ENCODE measurements around the gene BMP8B.
"Not testable (repeated sequence)": the region's sequence is repeated elsewhere in the genome, so short reads cannot be mapped to it uniquely, and the experiment has no call there.

The BMP8B gene

GRCh38 chr1:39779821-39780220 is 8.8 kb downstream of the BMP8B start:
- Histone ChIP-seq H3K4me1 (ENCODE audit: control insufficient read depth in 1 of 2, insufficient read depth in 2 of 2, low read length in 2 of 2) (peaks cover 4 to 5% of the 10 kb centered on the region in 2 donors), H3K27ac (ENCODE audit: low read depth, low read length) (no peak overlapping the region), H3K36me3 (ENCODE audit: control insufficient read depth in 1 of 2, insufficient read depth in 2 of 2, low read length in 2 of 2) (no peaks in the 10 kb centered on the region), H3K9me3 (ENCODE audit: control insufficient read depth in 1 of 2, low read length in 2 of 2) (no peaks in the 10 kb centered on the region), H3K4me3 (ENCODE audit: low read depth in 1 of 2, low read length in 2 of 2) (no peak overlapping the region), H3K9ac (ENCODE audit: low read depth in 1 of 2, low read length in 2 of 2) (no peak overlapping the region), H3K27me3 (ENCODE audit: control insufficient read depth in 1 of 2, insufficient read depth in 2 of 2, low read length in 2 of 2) (no peaks in the 10 kb centered on the region)

DNA sequence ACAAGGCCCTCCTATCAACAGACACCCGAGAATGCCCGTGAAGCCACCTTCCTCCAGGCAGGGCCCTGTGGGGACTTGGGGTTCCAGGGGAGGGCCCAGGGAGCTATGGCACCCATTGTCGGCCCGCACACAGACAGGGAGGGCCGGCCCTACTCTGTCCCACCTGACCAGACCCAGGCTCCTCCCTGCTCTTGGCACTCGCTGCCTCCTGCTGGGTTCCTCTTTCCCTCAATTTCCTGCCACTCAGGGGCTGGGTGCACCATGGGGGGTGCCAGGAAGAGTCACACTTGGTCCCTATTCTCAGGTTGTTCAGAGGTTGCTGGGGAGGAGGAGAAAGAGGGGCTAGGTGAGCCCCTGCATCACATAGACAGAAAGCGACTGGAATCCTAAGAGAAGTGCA is 9.5 kb downstream of the BMP8B start:
- peaks cover 4 to 5% of the 10 kb centered on the region in 2 donors for H3K4me1 ChIP-seq (ENCODE audit: control insufficient read depth in 1 of 2, insufficient read depth in 2 of 2, low read length in 2 of 2)
- no peak overlapping the region for H3K9ac ChIP-seq (ENCODE audit: low read depth in 1 of 2, low read length in 2 of 2)
- no peaks in the 10 kb centered on the region for H3K36me3 ChIP-seq (ENCODE audit: control insufficient read depth in 1 of 2, insufficient read depth in 2 of 2, low read length in 2 of 2)
- H3K4me3 ChIP-seq (ENCODE audit: low read depth in 1 of 2, low read length in 2 of 2): no peak overlapping the region
- H3K27me3 ChIP-seq (ENCODE audit: control insufficient read depth in 1 of 2, insufficient read depth in 2 of 2, low read length in 2 of 2): no peaks in the 10 kb centered on the region
- H3K27ac ChIP-seq (ENCODE audit: low read depth, low read length): no peak overlapping the region
- H3K9me3 ChIP-seq (ENCODE audit: control insufficient read depth in 1 of 2, low read length in 2 of 2): no peaks in the 10 kb centered on the region

DNA sequence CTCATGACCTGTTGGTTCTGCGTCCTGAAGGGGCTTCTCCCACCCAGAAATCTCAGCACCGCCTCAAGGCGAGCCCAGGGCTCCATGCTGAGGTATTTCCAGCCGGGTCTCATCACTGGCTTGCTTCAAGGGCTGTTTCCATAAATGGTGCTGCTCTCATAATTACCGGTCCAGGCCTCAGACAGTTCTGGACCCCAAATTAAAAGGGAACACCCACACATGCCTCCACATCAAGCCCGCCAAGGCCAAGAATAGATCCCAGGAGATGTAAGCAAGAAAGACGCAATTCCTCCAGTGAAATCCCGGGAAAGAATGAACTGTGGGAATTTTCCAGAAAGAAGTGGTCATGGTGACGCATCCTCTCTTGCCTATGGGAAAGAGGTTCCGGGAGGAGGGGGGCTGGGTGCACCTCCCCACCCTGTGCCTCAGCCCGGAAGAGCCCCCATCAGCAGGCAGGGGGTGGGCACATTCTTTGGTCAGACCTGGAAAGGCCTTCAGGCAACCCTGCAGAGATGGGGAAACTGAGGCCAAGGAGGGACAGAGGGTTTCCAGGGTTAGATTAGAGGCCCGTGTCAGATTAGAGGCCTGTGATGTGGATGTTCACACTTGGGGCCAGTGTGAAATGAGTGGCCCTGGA is 10.1 kb downstream of the BMP8B start:
- H3K27ac ChIP-seq (ENCODE audit: low read depth, low read length); H3K36me3 ChIP-seq (ENCODE audit: control insufficient read depth in 1 of 2, insufficient read depth in 2 of 2, low read length in 2 of 2); H3K4me1 ChIP-seq (ENCODE audit: control insufficient read depth in 1 of 2, insufficient read depth in 2 of 2, low read length in 2 of 2); H3K27me3 ChIP-seq (ENCODE audit: control insufficient read depth in 1 of 2, insufficient read depth in 2 of 2, low read length in 2 of 2); H3K9me3 ChIP-seq (ENCODE audit: control insufficient read depth in 1 of 2, low read length in 2 of 2); H3K9ac ChIP-seq (ENCODE audit: low read depth in 1 of 2, low read length in 2 of 2); H3K4me3 ChIP-seq (ENCODE audit: low read depth in 1 of 2, low read length in 2 of 2): not testable (repeated sequence)

DNA sequence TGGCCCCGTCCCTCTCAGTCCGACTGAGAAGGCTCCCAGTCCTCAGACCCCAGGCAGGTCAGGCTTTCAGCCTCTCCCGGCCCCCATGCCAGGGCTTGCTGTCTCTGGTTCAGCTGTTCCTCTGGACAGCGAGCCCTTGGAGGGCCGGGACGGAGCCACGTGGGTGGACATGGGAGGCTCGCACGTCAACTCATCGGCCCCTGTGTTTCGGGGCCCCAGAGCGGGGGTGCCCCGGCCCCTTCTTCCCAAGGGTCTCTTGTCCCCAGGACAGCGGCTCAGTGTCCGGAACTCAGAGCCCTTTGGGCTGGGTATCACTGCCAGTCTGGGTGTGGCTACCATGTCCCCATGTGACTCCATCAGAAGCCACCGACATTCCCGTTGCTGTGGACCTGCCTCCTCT is 10.8 kb downstream of the BMP8B start:
- H3K9ac ChIP-seq (ENCODE audit: low read depth in 1 of 2, low read length in 2 of 2); H3K27ac ChIP-seq (ENCODE audit: low read depth, low read length); H3K9me3 ChIP-seq (ENCODE audit: control insufficient read depth in 1 of 2, low read length in 2 of 2); H3K36me3 ChIP-seq (ENCODE audit: control insufficient read depth in 1 of 2, insufficient read depth in 2 of 2, low read length in 2 of 2); H3K4me3 ChIP-seq (ENCODE audit: low read depth in 1 of 2, low read length in 2 of 2); H3K4me1 ChIP-seq (ENCODE audit: control insufficient read depth in 1 of 2, insufficient read depth in 2 of 2, low read length in 2 of 2); H3K27me3 ChIP-seq (ENCODE audit: control insufficient read depth in 1 of 2, insufficient read depth in 2 of 2, low read length in 2 of 2): not testable (repeated sequence)

GRCh38 chr1:39777306-39777705 is 11.4 kb downstream of the BMP8B start:
- no peaks in the 10 kb centered on the region for H3K36me3 ChIP-seq (ENCODE audit: control insufficient read depth in 1 of 2, insufficient read depth in 2 of 2, low read length in 2 of 2)
- H3K27me3 ChIP-seq (ENCODE audit: control insufficient read depth in 1 of 2, insufficient read depth in 2 of 2, low read length in 2 of 2): no peaks in the 10 kb centered on the region
- peaks cover 4 to 5% of the 10 kb centered on the region in 2 donors for H3K4me1 ChIP-seq (ENCODE audit: control insufficient read depth in 1 of 2, insufficient read depth in 2 of 2, low read length in 2 of 2)
- H3K27ac ChIP-seq (ENCODE audit: low read depth, low read length): no peak overlapping the region
- no peak overlapping the region for H3K4me3 ChIP-seq (ENCODE audit: low read depth in 1 of 2, low read length in 2 of 2)
- no peaks in the 10 kb centered on the region for H3K9me3 ChIP-seq (ENCODE audit: control insufficient read depth in 1 of 2, low read length in 2 of 2)
- H3K9ac ChIP-seq (ENCODE audit: low read depth in 1 of 2, low read length in 2 of 2): no peak overlapping the region

- Histone ChIP-seq H3K4me1 (ENCODE audit: control insufficient read depth in 1 of 2, insufficient read depth in 2 of 2, low read length in 2 of 2) (peaks cover 4 to 5% of the 10 kb centered on the region in 2 donors), H3K9ac (ENCODE audit: low read depth in 1 of 2, low read length in 2 of 2) (no peak overlapping the region), H3K9me3 (ENCODE audit: control insufficient read depth in 1 of 2, low read length in 2 of 2) (no peaks in the 10 kb centered on the region), H3K36me3 (ENCODE audit: control insufficient read depth in 1 of 2, insufficient read depth in 2 of 2, low read length in 2 of 2) (no peaks in the 10 kb centered on the region), H3K27ac (ENCODE audit: low read depth, low read length) (no peak overlapping the region), H3K27me3 (ENCODE audit: control insufficient read depth in 1 of 2, insufficient read depth in 2 of 2, low read length in 2 of 2) (no peaks in the 10 kb centered on the region), H3K4me3 (ENCODE audit: low read depth in 1 of 2, low read length in 2 of 2) (no peak overlapping the region)
These were observed 11.8 kb downstream of the BMP8B start for GRCh38 chr1:39776886-39777285.

- no peak overlapping the region for H3K27ac ChIP-seq (ENCODE audit: low read depth, low read length)
These were observed 12.3 kb downstream of the BMP8B start for GRCh38 chr1:39776400-39776713.

DNA sequence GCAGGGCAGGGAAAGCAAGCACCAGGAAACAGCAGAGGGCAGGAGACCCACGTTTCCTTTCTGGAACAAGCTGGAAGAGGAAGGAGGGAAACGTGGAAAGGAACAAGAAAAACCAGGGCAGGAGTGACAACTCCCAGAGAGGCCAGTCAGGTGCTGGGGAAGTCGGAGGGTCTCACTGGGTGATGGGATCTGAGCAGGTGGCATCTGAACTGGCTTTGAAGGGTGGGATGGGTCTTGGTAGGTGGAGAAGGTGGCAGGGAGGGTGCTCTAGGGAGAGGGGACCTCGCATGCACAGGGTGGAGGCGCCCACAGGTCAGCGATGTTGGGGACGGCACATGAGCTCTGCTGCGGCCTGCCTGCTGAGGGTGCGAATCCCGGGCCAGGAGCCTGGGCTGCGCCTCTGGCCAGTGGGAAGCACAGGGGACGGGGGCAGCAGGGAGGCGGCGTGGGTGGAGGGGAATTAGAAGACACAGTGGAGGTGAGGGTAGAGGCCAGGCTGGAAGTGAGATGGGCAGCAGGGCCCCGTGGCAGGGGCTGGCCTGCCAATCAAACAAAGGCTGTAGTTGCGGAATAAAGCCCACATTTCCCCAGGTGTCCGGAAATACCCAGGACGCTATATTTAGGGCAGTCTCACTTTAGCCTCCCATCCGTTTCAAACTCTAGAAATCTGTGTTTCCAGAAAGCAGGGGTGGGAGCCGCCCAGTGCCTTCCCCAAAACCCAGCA is 12.8 kb downstream of the BMP8B start:
- H3K4me3 ChIP-seq (ENCODE audit: low read depth in 1 of 2, low read length in 2 of 2); H3K4me1 ChIP-seq (ENCODE audit: control insufficient read depth in 1 of 2, insufficient read depth in 2 of 2, low read length in 2 of 2); H3K27ac ChIP-seq (ENCODE audit: low read depth, low read length): not testable (repeated sequence)

More at GRCh38 chr1:39776400-39776713, 12.3 kb downstream of the BMP8B start:
- Histone ChIP-seq H3K4me1 (ENCODE audit: control insufficient read depth in 1 of 2, insufficient read depth in 2 of 2, low read length in 2 of 2) (peaks cover 4 to 5% of the 10 kb centered on the region in 2 donors), H3K27me3 (ENCODE audit: control insufficient read depth in 1 of 2, insufficient read depth in 2 of 2, low read length in 2 of 2) (no peaks in the 10 kb centered on the region), H3K9ac (ENCODE audit: low read depth in 1 of 2, low read length in 2 of 2) (no peak overlapping the region), H3K36me3 (ENCODE audit: control insufficient read depth in 1 of 2, insufficient read depth in 2 of 2, low read length in 2 of 2) (no peaks in the 10 kb centered on the region), H3K4me3 (ENCODE audit: low read depth in 1 of 2, low read length in 2 of 2) (no peak overlapping the region), H3K9me3 (ENCODE audit: control insufficient read depth in 1 of 2, low read length in 2 of 2) (no peaks in the 10 kb centered on the region)

GRCh38 chr1:39775141-39775540 is 13.5 kb downstream of the BMP8B start:
- H3K27ac ChIP-seq (ENCODE audit: low read depth, low read length); H3K27me3 ChIP-seq (ENCODE audit: control insufficient read depth in 1 of 2, insufficient read depth in 2 of 2, low read length in 2 of 2); H3K36me3 ChIP-seq (ENCODE audit: control insufficient read depth in 1 of 2, insufficient read depth in 2 of 2, low read length in 2 of 2); H3K4me1 ChIP-seq (ENCODE audit: control insufficient read depth in 1 of 2, insufficient read depth in 2 of 2, low read length in 2 of 2); H3K9me3 ChIP-seq (ENCODE audit: control insufficient read depth in 1 of 2, low read length in 2 of 2); H3K4me3 ChIP-seq (ENCODE audit: low read depth in 1 of 2, low read length in 2 of 2); H3K9ac ChIP-seq (ENCODE audit: low read depth in 1 of 2, low read length in 2 of 2): not testable (repeated sequence)

More for the DNA sequence above, 12.8 kb downstream of the BMP8B start:
- H3K27me3 ChIP-seq (ENCODE audit: control insufficient read depth in 1 of 2, insufficient read depth in 2 of 2, low read length in 2 of 2); H3K9ac ChIP-seq (ENCODE audit: low read depth in 1 of 2, low read length in 2 of 2); H3K9me3 ChIP-seq (ENCODE audit: control insufficient read depth in 1 of 2, low read length in 2 of 2); H3K36me3 ChIP-seq (ENCODE audit: control insufficient read depth in 1 of 2, insufficient read depth in 2 of 2, low read length in 2 of 2): not testable (repeated sequence)

GRCh38 chr1:39773369-39773979 is 15.2 kb downstream of the BMP8B start:
- not testable (repeated sequence) for H3K36me3 ChIP-seq (ENCODE audit: control insufficient read depth in 1 of 2, insufficient read depth in 2 of 2, low read length in 2 of 2); H3K27ac ChIP-seq (ENCODE audit: low read depth, low read length); H3K4me1 ChIP-seq (ENCODE audit: control insufficient read depth in 1 of 2, insufficient read depth in 2 of 2, low read length in 2 of 2); H3K4me3 ChIP-seq (ENCODE audit: low read depth in 1 of 2, low read length in 2 of 2); H3K9ac ChIP-seq (ENCODE audit: low read depth in 1 of 2, low read length in 2 of 2); H3K9me3 ChIP-seq (ENCODE audit: control insufficient read depth in 1 of 2, low read length in 2 of 2); H3K27me3 ChIP-seq (ENCODE audit: control insufficient read depth in 1 of 2, insufficient read depth in 2 of 2, low read length in 2 of 2)
